ENCODE measurements around the gene RAI14.

Gene RAI14

GRCh38 chr5:34867660-34868059, 211.5 kb downstream of the RAI14 start:
- no peak for DNase-seq (ENCODE audit: low read depth)
- TF ChIP-seq CTCF (IDR thresholded peaks at IDR 0.05; ENCODE audit: insufficient read depth, low read depth, low read length, missing control alignments), result no peak

GRCh38 chr5:34868791-34869190, 212.7 kb downstream of the RAI14 start:
- no peak for TF ChIP-seq CTCF (IDR thresholded peaks at IDR 0.05; ENCODE audit: insufficient read depth, low read depth, low read length, missing control alignments)
- no peak overlapping the region for H3K4me3 ChIP-seq (ENCODE audit: low read depth, low read length)
- no peak for DNase-seq (ENCODE audit: low read depth)

More at GRCh38 chr5:34867660-34868059, 211.5 kb downstream of the RAI14 start:
- no peak overlapping the region for H3K4me3 ChIP-seq (ENCODE audit: low read depth, low read length)

DNA sequence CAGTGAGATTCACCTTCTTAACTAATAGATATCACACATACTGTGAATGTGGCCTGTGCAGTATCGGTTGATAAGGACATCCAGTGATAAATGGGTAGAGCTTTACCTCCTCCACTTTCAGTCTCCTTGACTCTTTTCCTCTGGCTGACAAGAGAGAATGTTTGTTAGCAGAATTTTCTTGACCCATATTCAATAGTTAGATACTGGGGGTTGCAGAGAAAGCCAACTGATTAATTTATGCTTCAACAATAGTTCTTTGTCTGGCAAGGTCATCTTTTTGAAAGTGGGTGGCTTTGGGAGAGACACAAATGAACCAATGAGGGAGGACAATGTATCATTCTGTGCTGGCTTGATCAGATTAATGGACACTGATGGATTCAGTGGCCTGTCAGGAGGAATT, 213.1 kb downstream of the RAI14 start:
- no peak for TF ChIP-seq CTCF (IDR thresholded peaks at IDR 0.05; ENCODE audit: insufficient read depth, low read depth, low read length, missing control alignments)
- no peak overlapping the region for H3K4me3 ChIP-seq (ENCODE audit: low read depth, low read length)
- DNase-seq (ENCODE audit: low read depth), result no peak

- no peak for DNase-seq (ENCODE audit: low read depth)
- H3K4me3 ChIP-seq (ENCODE audit: low read depth, low read length), result no peak overlapping the region
- TF ChIP-seq CTCF (IDR thresholded peaks at IDR 0.05; ENCODE audit: insufficient read depth, low read depth, low read length, missing control alignments), result no peak
These were observed 214.3 kb downstream of the RAI14 start for GRCh38 chr5:34870382-34870781.

DNA sequence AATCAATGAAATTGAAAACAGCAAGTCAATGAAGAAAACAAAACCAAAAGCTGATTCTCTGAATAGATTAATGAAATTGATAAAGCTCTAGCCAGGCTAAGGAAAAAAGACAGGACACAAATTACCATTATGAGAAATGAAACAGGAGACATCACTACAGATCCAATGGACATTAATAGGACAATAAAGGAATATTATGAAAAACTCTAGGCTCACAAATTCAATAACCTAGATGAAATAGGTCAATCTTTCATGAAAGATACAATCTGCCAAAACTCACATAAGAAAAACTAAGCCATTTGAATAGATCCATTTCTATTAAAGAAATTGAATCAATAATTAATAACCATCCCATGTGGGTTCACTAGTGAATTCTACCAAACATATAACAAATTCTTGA, 220.1 kb downstream of the RAI14 start:
- no peak for TF ChIP-seq CTCF (IDR thresholded peaks at IDR 0.05; ENCODE audit: insufficient read depth, low read depth, low read length, missing control alignments)
- H3K4me3 ChIP-seq (ENCODE audit: low read depth, low read length), result no peak overlapping the region
- no peak for DNase-seq (ENCODE audit: low read depth)

GRCh38 chr5:34881246-34881645, 225.1 kb downstream of the RAI14 start:
- no peak for TF ChIP-seq CTCF (IDR thresholded peaks at IDR 0.05; ENCODE audit: insufficient read depth, low read depth, low read length, missing control alignments)
- DNase-seq (ENCODE audit: low read depth), result no peak

More at GRCh38 chr5:34881246-34881645, 225.1 kb downstream of the RAI14 start:
- H3K4me3 ChIP-seq (ENCODE audit: low read depth, low read length), result no peak overlapping the region

Measured in GM12865 (cell line).